NB4 (cell line): Measurements from ENCODE around the gene ARHGAP21.

Experiments used
- CTCF ChIP-seq: IDR thresholded peaks from one replicate; pipeline ENCODE4 v1.5.1; 2012; ENCODE audit warnings: low read depth, low read length
- MAX ChIP-seq: IDR thresholded peaks from 2 replicates; pipeline ENCODE4 v1.6.1; 2011; ENCODE audit warnings: low read depth, low read length
- MYC ChIP-seq: IDR thresholded peaks from 2 replicates; pipeline ENCODE4 v1.6.1; 2011; ENCODE audit warnings: low read depth, low read length
- POLR2A ChIP-seq: IDR thresholded peaks from 2 replicates; pipeline ENCODE4 v1.6.1; 2011; ENCODE audit warnings: mild to moderate bottlenecking; ENCODE audit not compliant: insufficient read length; ENCODE audit errors: extremely low read depth

- TF ChIP-seq CTCF = peak; percentile 39
- no peak for TF ChIP-seq POLR2A
- no peak for TF ChIP-seq MAX
- no peak for TF ChIP-seq MYC
These were observed 80.6 kb downstream of the ARHGAP21 start for GRCh38 chr10:24642921-24643678.
